ENCODE results near the gene ADGRG3. TPM values are rescaled to one million over a fixed set of nuclear protein-coding genes. Genes with fewer than 3 reads are reported as not detected.

The ADGRG3 gene
- total and polyA plus RNA-seq, 2 of the 13 experiments (the other 11 are each of a cell fraction or from before 2014, with no cell fraction given) = 2.7 to 11.8 TPM

DNA sequence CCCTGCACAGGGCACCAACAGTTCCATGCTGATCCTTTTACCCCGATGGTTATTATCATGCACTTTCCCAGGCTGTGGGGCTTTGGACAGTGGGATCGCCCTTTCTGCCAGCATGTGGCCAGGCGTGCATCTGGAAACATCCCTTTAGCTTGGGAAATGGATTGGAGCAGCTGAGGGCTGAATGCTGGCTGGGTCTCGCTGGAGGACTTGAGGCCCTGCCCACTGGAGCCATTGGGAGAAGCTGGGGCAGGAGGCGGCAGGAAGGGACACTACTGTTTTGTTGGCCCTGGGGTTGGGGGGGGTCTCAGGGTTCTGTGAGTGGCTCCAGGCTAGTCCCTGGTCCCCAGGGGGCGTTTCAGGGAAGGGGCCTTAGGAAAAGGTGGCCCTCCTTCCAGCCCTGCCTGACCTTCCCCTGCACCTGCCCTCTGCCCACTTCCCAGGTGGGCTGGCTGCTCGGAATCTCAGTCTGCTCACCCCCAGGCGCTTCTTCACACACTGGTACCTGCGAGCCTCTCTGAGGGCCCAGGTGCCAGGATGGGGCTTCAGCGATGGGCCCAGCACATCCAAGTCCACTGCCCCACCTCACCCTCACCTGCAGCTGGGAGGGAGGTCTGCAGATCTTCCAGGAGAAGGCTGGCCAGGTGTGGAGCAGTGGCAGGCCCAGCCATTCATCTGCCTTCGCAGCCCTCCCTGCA lies 1.6 kb upstream of the ADGRG3 start (continued):
- TF ChIP-seq, protein P1, sequence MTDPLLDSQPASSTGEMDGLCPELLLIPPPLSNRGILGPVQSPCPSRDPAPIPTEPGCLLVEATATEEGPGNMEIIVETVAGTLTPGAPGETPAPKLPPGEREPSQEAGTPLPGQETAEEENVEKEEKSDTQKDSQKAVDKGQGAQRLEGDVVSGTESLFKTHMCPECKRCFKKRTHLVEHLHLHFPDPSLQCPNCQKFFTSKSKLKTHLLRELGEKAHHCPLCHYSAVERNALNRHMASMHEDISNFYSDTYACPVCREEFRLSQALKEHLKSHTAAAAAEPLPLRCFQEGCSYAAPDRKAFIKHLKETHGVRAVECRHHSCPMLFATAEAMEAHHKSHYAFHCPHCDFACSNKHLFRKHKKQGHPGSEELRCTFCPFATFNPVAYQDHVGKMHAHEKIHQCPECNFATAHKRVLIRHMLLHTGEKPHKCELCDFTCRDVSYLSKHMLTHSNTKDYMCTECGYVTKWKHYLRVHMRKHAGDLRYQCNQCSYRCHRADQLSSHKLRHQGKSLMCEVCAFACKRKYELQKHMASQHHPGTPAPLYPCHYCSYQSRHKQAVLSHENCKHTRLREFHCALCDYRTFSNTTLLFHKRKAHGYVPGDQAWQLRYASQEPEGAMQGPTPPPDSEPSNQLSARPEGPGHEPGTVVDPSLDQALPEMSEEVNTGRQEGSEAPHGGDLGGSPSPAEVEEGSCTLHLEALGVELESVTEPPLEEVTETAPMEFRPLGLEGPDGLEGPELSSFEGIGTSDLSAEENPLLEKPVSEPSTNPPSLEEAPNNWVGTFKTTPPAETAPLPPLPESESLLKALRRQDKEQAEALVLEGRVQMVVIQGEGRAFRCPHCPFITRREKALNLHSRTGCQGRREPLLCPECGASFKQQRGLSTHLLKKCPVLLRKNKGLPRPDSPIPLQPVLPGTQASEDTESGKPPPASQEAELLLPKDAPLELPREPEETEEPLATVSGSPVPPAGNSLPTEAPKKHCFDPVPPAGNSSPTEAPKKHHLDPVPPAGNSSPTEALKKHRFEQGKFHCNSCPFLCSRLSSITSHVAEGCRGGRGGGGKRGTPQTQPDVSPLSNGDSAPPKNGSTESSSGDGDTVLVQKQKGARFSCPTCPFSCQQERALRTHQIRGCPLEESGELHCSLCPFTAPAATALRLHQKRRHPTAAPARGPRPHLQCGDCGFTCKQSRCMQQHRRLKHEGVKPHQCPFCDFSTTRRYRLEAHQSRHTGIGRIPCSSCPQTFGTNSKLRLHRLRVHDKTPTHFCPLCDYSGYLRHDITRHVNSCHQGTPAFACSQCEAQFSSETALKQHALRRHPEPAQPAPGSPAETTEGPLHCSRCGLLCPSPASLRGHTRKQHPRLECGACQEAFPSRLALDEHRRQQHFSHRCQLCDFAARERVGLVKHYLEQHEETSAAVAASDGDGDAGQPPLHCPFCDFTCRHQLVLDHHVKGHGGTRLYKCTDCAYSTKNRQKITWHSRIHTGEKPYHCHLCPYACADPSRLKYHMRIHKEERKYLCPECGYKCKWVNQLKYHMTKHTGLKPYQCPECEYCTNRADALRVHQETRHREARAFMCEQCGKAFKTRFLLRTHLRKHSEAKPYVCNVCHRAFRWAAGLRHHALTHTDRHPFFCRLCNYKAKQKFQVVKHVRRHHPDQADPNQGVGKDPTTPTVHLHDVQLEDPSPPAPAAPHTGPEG (CRISPR knock-in tag; IDR thresholded peaks at IDR 0.05) = 0 out of 2 replicates have a peak, but pooled peaks have one; percentile 9
- TF ChIP-seq, protein P2, sequence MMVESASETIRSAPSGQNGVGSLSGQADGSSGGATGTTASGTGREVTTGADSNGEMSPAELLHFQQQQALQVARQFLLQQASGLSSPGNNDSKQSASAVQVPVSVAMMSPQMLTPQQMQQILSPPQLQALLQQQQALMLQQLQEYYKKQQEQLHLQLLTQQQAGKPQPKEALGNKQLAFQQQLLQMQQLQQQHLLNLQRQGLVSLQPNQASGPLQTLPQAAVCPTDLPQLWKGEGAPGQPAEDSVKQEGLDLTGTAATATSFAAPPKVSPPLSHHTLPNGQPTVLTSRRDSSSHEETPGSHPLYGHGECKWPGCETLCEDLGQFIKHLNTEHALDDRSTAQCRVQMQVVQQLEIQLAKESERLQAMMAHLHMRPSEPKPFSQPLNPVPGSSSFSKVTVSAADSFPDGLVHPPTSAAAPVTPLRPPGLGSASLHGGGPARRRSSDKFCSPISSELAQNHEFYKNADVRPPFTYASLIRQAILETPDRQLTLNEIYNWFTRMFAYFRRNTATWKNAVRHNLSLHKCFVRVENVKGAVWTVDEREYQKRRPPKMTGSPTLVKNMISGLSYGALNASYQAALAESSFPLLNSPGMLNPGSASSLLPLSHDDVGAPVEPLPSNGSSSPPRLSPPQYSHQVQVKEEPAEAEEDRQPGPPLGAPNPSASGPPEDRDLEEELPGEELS (CRISPR knock-in tag; IDR thresholded peaks at IDR 0.05) = 0 out of 2 replicates have a peak, but pooled peaks have one; percentile 12
- 0 out of 2 replicates have a peak, but pooled peaks have one; percentile 45 for TF ChIP-seq ELF4 (CRISPR knock-in tag; IDR thresholded peaks at IDR 0.05; ENCODE audit: borderline replicate concordance)
- TF ChIP-seq MED13 (CRISPR knock-in tag; IDR thresholded peaks at IDR 0.05) = 0 out of 2 replicates have a peak, but pooled peaks have one; percentile 32
- TF ChIP-seq SP2 (CRISPR knock-in tag; IDR thresholded peaks at IDR 0.05) = peak; percentile 23; the same call in 1 of the 2 replicates
- TF ChIP-seq KLF6 (CRISPR knock-in tag; IDR thresholded peaks at IDR 0.05) = no peak
- TF ChIP-seq KDM6A (CRISPR knock-in tag; IDR thresholded peaks at IDR 0.05; ENCODE audit: low read depth) = no peak
- TF ChIP-seq HNRNPLL (IDR thresholded peaks at IDR 0.05; ENCODE audit: low read depth, low read length, poor library complexity, severe bottlenecking) = no peak
- TF ChIP-seq, protein P3, sequence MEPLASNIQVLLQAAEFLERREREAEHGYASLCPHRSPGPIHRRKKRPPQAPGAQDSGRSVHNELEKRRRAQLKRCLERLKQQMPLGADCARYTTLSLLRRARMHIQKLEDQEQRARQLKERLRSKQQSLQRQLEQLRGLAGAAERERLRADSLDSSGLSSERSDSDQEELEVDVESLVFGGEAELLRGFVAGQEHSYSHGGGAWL (CRISPR knock-in tag; IDR thresholded peaks at IDR 0.05) = no peak
- peak; percentile 84 for TF ChIP-seq EED (CRISPR knock-in tag; IDR thresholded peaks at IDR 0.05)
- TF ChIP-seq ZNF572 (CRISPR knock-in tag; IDR thresholded peaks at IDR 0.05) = 0 out of 2 replicates have a peak, but pooled peaks have one; percentile 19
- no peak for TF ChIP-seq SAFB2 (CRISPR knock-in tag; IDR thresholded peaks at IDR 0.05; ENCODE audit: borderline replicate concordance, low read depth)
- TF ChIP-seq, protein P4, sequence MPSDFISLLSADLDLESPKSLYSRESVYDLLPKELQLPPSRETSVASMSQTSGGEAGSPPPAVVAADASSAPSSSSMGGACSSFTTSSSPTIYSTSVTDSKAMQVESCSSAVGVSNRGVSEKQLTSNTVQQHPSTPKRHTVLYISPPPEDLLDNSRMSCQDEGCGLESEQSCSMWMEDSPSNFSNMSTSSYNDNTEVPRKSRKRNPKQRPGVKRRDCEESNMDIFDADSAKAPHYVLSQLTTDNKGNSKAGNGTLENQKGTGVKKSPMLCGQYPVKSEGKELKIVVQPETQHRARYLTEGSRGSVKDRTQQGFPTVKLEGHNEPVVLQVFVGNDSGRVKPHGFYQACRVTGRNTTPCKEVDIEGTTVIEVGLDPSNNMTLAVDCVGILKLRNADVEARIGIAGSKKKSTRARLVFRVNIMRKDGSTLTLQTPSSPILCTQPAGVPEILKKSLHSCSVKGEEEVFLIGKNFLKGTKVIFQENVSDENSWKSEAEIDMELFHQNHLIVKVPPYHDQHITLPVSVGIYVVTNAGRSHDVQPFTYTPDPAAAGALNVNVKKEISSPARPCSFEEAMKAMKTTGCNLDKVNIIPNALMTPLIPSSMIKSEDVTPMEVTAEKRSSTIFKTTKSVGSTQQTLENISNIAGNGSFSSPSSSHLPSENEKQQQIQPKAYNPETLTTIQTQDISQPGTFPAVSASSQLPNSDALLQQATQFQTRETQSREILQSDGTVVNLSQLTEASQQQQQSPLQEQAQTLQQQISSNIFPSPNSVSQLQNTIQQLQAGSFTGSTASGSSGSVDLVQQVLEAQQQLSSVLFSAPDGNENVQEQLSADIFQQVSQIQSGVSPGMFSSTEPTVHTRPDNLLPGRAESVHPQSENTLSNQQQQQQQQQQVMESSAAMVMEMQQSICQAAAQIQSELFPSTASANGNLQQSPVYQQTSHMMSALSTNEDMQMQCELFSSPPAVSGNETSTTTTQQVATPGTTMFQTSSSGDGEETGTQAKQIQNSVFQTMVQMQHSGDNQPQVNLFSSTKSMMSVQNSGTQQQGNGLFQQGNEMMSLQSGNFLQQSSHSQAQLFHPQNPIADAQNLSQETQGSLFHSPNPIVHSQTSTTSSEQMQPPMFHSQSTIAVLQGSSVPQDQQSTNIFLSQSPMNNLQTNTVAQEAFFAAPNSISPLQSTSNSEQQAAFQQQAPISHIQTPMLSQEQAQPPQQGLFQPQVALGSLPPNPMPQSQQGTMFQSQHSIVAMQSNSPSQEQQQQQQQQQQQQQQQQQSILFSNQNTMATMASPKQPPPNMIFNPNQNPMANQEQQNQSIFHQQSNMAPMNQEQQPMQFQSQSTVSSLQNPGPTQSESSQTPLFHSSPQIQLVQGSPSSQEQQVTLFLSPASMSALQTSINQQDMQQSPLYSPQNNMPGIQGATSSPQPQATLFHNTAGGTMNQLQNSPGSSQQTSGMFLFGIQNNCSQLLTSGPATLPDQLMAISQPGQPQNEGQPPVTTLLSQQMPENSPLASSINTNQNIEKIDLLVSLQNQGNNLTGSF (CRISPR knock-in tag; IDR thresholded peaks at IDR 0.05) = no peak
- no peak for TF ChIP-seq MTF2 (CRISPR knock-in tag; IDR thresholded peaks at IDR 0.05; ENCODE audit: borderline replicate concordance)
- no peak for TF ChIP-seq ZNF782 (CRISPR knock-in tag; IDR thresholded peaks at IDR 0.05; ENCODE audit: borderline replicate concordance)

All from HepG2 (cell line).